ENCODE data around the gene CBLC. TPM values are rescaled to one million over a fixed set of nuclear protein-coding genes. Genes with fewer than 3 reads are reported as not detected.

CBLC gene
- total RNA-seq, 1 donor = under 0.01 TPM

DNA sequence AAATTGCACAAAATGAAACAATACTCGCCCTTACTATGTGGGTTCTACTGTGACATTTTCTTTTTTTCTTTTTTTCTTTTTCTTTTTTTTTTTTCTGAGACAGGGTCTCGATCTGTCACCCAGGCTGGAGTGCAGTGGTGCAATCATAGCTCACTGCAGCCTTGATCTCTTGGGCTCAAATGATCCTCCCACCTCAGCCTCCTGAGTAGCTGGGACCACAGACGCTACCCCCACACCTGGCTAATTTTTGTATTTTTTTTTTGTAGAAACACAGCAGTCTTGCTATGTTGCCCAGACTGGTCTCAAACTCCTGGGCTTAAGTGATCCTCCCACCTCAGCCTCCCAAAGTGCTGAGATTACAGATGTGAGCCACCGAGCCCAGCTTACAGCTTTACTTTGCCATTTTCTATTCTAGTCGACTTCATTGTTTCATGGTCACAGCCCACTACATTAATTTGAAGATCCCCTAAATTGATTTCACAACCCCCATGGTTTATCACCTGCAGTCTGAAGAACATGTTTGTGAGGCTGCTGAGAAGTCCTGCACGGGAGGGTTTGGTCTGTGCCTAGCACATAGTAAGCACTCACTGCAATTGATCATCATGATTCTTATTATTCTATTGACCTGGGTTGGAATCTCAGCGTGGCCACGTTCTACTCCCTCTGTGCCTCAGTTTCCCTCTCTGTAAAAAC lies 25.4 kb upstream of the CBLC start:
- DNase-seq (ENCODE audit: low read depth) = no peak
- TF ChIP-seq, protein P1, sequence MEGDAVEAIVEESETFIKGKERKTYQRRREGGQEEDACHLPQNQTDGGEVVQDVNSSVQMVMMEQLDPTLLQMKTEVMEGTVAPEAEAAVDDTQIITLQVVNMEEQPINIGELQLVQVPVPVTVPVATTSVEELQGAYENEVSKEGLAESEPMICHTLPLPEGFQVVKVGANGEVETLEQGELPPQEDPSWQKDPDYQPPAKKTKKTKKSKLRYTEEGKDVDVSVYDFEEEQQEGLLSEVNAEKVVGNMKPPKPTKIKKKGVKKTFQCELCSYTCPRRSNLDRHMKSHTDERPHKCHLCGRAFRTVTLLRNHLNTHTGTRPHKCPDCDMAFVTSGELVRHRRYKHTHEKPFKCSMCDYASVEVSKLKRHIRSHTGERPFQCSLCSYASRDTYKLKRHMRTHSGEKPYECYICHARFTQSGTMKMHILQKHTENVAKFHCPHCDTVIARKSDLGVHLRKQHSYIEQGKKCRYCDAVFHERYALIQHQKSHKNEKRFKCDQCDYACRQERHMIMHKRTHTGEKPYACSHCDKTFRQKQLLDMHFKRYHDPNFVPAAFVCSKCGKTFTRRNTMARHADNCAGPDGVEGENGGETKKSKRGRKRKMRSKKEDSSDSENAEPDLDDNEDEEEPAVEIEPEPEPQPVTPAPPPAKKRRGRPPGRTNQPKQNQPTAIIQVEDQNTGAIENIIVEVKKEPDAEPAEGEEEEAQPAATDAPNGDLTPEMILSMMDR (IDR thresholded peaks at IDR 0.05; ENCODE audit: insufficient read depth, low read depth, low read length) = no peak
- H3K4me3 ChIP-seq (ENCODE audit: low read depth, low read length) = no peak overlapping the region

- H3K4me3 ChIP-seq (ENCODE audit: low read depth, low read length) = peak overlapping the region; percentile 60
- peak; percentile 98 for DNase-seq (ENCODE audit: low read depth)
- TF ChIP-seq, protein P1 (IDR thresholded peaks at IDR 0.05; ENCODE audit: insufficient read depth, low read depth, low read length) = peak; percentile 12
These were observed 24.7 kb upstream of the CBLC start for GRCh38 chr19:44752816-44753625.

DNA sequence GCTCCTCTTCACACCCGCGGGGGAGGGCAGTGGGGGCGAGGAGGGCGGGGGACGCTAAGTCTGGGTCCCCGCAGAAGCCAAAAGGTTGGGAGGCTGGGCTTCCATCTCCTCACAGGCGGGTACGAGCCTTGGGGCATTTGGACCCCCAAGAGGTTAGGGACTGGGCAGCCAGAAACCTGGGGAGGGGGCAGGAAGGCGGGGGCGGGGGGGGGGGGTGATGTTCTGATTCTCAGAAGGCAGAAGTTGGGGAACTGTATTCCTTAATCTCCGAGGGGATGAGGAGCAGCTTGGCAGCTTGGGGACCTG lies 24.1 kb upstream of the CBLC start:
- H3K4me3 ChIP-seq (ENCODE audit: low read depth, low read length) = peak overlapping the region; percentile 60
- no peak for DNase-seq (ENCODE audit: low read depth)
- TF ChIP-seq, protein P1 (IDR thresholded peaks at IDR 0.05; ENCODE audit: insufficient read depth, low read depth, low read length) = no peak

DNA sequence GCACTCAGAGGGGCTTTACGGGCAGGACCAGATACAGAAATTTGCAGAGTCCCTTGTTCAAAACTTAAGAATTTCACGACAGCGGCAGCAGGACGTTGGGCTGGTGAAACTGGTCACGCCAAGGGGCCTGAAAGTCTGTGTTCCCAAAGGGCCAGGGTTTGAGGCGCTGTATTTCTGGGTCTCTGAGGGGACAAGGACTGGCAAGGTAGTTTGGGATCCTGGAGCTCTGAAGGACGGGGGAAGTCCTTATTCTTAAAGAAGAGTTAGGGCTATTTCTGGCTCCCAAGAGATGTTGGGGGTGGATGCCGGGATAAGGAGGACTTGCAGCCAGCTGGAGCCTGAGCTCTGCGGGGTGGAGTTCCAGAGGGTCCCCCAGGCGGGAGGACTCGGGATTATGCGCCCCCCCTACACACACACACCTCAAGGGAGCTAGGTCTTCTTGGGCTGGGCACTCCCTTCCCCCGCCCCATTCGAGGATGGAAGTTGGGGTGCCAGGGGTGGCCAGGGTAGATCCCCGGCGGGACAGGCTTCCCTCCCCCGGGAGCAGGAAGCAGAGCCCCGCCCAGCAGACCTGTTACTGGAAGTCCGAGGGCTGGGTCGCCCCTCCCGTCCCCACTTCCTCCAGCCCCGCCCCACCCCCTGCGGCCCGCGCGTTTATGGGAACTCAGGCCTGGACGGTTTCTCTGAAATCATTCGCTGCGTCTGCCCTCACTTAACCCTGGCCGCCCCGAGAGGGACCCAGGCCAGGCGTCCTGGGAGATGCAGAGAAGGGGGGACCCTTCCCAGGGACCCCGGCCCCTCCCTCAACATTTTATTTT lies 23.5 kb upstream of the CBLC start:
- peak; percentile 93 for DNase-seq (ENCODE audit: low read depth)
- TF ChIP-seq, protein P1 (IDR thresholded peaks at IDR 0.05; ENCODE audit: insufficient read depth, low read depth, low read length) = no peak
- peak overlapping the region; percentile 60 for H3K4me3 ChIP-seq (ENCODE audit: low read depth, low read length)

- TF ChIP-seq, protein P1 (IDR thresholded peaks at IDR 0.05; ENCODE audit: insufficient read depth, low read depth, low read length) = no peak
- DNase-seq (ENCODE audit: low read depth) = no peak
- peak overlapping the region; percentile 60 for H3K4me3 ChIP-seq (ENCODE audit: low read depth, low read length)
These were observed 23.0 kb upstream of the CBLC start for GRCh38 chr19:44754750-44755080.

GRCh38 chr19:44755219-44755618 lies 22.5 kb upstream of the CBLC start:
- no peak overlapping the region for H3K4me3 ChIP-seq (ENCODE audit: low read depth, low read length)
- no peak for DNase-seq (ENCODE audit: low read depth)
- TF ChIP-seq, protein P1 (IDR thresholded peaks at IDR 0.05; ENCODE audit: insufficient read depth, low read depth, low read length) = no peak
